GM19240 (cell line): ENCODE measurements around the gene TMOD4.

Experiments used
- DNase-seq: peaks from one replicate; pipeline ENCODE4 v3.0.0; 2011; ENCODE audit warnings: low spot score; ENCODE audit not compliant: insufficient read length

The TMOD4 gene

DNA sequence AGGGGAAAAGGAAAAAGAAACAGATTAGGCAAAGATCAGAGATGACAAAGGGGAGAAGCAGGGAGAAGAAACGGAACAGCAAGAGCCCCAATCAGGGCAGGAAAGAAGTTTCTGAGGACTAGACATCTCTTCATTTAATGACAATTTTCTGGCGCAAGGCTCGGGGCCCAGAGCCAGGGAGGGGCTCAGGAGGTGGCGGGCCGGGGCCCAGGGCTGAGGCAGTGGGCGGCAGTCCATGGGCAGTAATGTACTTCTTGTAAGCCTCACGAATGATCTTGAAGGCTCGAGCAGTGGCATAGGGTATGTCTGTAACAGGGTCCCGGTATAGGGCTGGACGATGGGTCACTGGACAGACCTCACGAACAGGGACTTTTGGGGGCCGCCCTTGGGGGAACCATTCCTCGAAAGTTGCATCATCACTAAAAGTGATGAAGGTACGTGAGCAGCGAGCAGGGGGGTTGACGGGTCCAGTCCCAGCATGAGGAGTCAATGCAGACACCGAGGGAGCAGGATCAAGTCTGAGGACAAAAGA is 799 bp upstream of the TMOD4 start:
- DNase-seq, result no peak

DNA sequence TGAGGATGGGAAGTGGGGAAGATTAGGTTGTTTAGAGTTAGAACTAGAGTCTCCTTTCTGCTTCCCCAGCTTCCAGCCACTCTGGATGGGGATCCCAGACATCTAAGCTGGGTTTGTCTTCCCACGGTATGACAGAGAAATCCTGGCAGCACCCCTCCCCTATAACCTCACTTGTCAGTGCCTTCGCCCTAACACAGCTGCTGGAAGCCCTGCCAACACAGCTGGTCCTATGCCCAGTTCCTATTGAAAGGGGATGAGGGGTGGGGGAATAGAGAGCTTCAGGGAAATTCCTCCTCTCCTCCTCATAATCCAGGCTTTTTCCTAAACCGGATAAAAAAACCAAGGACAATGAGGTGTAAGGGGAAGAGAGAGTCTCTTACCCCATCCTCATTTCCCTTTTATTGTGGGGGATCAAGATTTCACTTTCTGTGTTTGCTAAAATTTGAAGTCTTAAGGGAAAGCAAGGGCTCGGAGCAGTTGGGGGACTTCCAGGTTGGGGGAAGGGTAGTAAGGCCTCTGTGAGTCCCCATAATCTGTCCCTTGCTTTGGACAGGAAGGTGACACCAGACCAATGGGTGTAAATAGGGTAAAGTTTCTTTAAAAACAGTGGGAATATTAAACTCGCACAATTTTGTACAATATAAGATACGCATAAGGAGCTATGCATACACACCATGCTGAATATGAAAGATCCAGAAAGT is 590 bp downstream of the TMOD4 start:
- no peak for DNase-seq

GRCh38 chr1:151171190-151171589 is 4.6 kb downstream of the TMOD4 start:
- DNase-seq, result no peak

GRCh38 chr1:151167116-151167515 is 8.7 kb downstream of the TMOD4 start:
- no peak for DNase-seq

GRCh38 chr1:151166505-151166956 is 9.2 kb downstream of the TMOD4 start:
- DNase-seq, result no peak

- DNase-seq, result peak; percentile 91
These were observed 9.9 kb downstream of the TMOD4 start, which contains the start of the genes LYSMD1 and SCNM1 for GRCh38 chr1:151165738-151166504. Gene LYSMD1 (minus strand): TSS chr1:151165902. CDS start chr1:151165258, 644 bp downstream. Gene SCNM1 (plus strand): TSS chr1:151166144. CDS start chr1:151166153, 9 bp downstream.

- DNase-seq, result no peak
These were observed 10.5 kb downstream of the TMOD4 start for GRCh38 chr1:151165281-151165737.

- DNase-seq, result no peak
These were observed 11.0 kb downstream of the TMOD4 start for GRCh38 chr1:151164732-151165280.

GRCh38 chr1:151159373-151159772 is 16.4 kb downstream of the TMOD4 start:
- DNase-seq, result no peak

- no peak for DNase-seq
These were observed 17.0 kb downstream of the TMOD4 start for GRCh38 chr1:151158751-151159251.

GRCh38 chr1:151158326-151158725 is 17.5 kb downstream of the TMOD4 start:
- DNase-seq, result no peak

GRCh38 chr1:151157067-151157531 is 18.7 kb downstream of the TMOD4 start:
- DNase-seq, result no peak

GRCh38 chr1:151156515-151156819 is 19.3 kb downstream of the TMOD4 start, which contains the start of gene TNFAIP8L2:
Gene TNFAIP8L2 (plus strand): TSS chr1:151156649. CDS start chr1:151158698, 2,049 bp downstream.
- DNase-seq, result no peak

DNA sequence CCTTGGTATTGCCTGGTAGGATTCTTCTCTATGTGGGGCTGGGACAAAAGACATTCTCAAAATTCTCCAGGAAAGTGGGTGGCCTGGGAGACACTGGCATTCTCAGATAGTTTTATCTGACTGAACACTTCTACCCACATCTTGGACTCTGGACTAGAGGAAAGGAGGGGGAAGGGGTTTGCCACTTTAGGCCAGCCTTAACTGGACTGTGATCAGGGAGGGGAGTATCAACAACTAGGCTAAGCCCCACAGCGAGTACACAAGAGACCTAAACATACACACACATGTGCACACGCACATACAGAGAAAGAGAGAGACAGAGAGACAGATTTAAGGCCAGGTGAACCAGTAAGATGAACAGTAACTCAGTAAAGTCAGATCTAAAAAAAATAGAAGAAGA is 28.1 kb downstream of the TMOD4 start:
- DNase-seq, result no peak

GRCh38 chr1:151147132-151147503 is 28.7 kb downstream of the TMOD4 start:
- DNase-seq, result no peak

GRCh38 chr1:151146412-151147131 is 29.2 kb downstream of the TMOD4 start, which contains the start of gene SEMA6C:
Gene SEMA6C (minus strand): TSS chr1:151146631. CDS start chr1:151142621, 4,010 bp downstream.
- peak; percentile 88 for DNase-seq

DNA sequence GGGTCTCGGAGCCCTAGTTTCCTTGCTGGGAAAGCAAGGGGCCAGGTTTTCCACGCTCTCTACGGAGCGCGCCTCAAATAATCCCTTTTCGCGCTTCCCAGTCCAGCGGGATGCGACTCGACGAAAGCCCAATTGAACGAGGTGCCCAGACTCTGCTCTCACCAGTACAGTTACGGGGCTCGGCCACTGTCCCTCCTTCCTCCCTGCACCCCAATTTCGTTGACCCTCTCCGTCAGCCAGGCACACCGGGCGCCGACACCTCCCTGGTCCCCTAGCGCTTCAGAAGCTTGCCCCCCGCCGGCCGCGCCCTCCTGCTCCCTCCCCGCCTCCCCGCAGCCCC is 29.7 kb downstream of the TMOD4 start:
- no peak for DNase-seq

DNA sequence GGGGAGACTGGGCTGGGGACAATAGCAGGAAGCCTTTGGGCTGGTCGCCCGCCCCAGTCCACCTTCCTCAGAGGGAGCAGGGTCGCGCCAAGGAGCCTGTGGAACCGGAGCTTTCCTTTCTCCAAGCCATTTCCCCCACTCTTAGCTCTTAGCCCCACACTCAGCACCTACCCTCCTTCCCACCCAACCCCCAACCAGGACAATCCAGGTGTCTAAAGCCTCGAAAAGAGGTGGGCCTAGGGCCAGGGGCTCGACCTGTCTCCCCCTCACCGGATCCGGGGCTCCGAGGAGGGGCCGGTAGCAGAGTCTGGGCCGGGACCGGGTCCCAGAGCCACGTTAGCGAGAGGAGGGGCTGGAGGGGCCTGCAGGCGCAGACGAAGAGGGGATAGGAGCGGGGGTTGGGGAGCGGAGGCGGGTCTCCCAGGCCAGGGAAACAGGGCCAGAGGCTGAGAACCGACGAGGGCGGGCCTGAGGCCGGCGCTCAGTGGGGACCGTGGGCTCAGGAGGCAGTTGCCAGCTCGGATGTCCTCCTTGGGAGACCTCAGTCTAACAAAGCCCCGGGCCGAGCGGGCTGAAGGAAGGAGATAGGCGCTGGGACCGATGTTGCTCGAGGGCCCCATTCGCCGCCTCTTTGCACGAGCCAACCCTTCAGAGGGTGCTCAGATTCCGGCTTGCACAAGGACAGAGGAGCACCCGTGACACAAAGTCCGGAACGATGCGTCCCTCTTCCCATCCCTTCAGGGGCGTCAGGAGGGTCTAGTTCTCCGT is 30.3 kb downstream of the TMOD4 start:
- no peak for DNase-seq

DNA sequence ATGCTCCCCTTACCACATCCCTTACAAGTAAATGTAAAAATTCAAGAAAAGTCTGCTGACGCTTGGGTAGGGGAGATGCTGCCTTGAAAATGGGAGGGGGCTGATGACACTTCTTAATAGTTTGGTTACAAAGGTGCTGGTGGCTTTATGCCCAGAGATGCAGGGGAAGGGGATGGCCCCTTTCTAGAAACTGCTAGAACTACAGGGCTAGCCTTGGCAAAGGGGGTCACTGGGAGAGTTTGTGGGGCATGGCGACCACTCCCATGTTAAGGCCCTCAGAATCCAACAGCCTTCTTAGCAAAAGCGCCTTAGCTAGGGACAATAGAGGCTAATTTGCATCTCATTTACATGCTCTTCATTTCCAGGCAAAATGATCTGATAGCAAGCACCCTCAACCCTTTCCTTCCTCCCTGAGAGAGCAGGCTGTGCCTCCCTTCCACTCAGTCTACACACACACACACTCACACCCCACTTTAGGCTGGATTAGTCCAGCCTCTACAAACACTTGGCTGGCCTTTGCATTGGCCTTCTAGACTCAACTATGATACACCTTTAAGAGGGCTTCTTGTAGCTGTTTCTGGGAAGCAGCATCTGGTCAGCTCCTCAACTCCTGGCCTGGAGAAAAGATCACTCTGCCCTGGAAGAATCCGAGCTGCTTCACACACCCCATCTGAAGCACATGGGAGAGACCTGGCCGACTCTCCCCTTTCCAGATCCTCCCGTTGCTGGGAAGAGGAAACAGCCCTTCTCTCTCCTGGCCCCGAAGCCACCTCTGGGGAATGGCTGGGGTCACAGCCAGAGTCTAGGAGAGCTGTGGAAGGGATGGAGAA is 31.1 kb downstream of the TMOD4 start:
- DNase-seq, result no peak
